Measurements from ENCODE around the gene PKP1. TPM values are rescaled to one million over a fixed set of nuclear protein-coding genes. Genes with fewer than 3 reads are reported as not detected.

The PKP1 gene
- polyA plus RNA-seq, 3 donors: not detected

- TF ChIP-seq CTCF (IDR thresholded peaks at IDR 0.05): no peak
- no peak overlapping the region for H3K4me3 ChIP-seq (replicated peaks in 1 of 3; ENCODE audit: low read depth in 2 of 3, low read length in 3 of 3)
- DNase-seq: no peak
- H4K20me1 ChIP-seq (ENCODE audit: insufficient read depth, low read length): no peaks in the 10 kb centered on the region
- no peaks in the 10 kb centered on the region for H3K9me3 ChIP-seq (replicated peaks in 1 of 2; ENCODE audit: control insufficient read depth in 1 of 2, insufficient read depth in 1 of 2, low read length in 2 of 2)
- intact Hi-C loops (cut with micrococcal nuclease): no loop called here
- peaks cover 0 to 5% of the 10 kb centered on the region in 2 donors for H3K27me3 ChIP-seq (ENCODE audit: control insufficient read depth in 2 of 2, insufficient read depth in 2 of 2, low read length in 2 of 2)
- H3K79me2 ChIP-seq (ENCODE audit: insufficient read depth, low read length): no peaks in the 10 kb centered on the region
- H3K36me3 ChIP-seq (replicated peaks in 1 of 2; ENCODE audit: control insufficient read depth in 1 of 2, insufficient read depth in 2 of 2, low read length in 2 of 2): no peaks in the 10 kb centered on the region
- Mint-ChIP-seq H3K27me3 (ENCODE audit: low read depth in 3 of 3) (peaks cover 9 to 25% (median 12%) of the 10 kb centered on the region in 3 donors), H3K4me3 (no peak overlapping the region), H3K9me3 (no peaks in the 10 kb centered on the region), H3K4me1 (no peaks in the 10 kb centered on the region), H3K36me3 (no peaks in the 10 kb centered on the region), H3K27ac (peak overlapping the region in 1 of 7 donors; percentile 6)
- no CpG with 5 or more reads among the region's 4 CpGs for WGBS (ENCODE audit: insufficient coverage)
- no peaks in the 10 kb centered on the region for H3K4me1 ChIP-seq (ENCODE audit: control insufficient read depth in 1 of 2, insufficient read depth in 2 of 2, low read length in 2 of 2)
- no peak overlapping the region for H3K9ac ChIP-seq (ENCODE audit: insufficient read depth, low read length, poor library complexity, severe bottlenecking)
- H2AFZ ChIP-seq (ENCODE audit: insufficient read depth, low read depth, low read length, poor library complexity, severe bottlenecking): no peak overlapping the region
- H3K4me2 ChIP-seq (replicated peaks; ENCODE audit: extremely low read depth, low read length, poor library complexity, severe bottlenecking): no peak overlapping the region
- no peak overlapping the region for H3K27ac ChIP-seq (ENCODE audit: low read depth in 1 of 2, low read length in 2 of 2)
Observed at GRCh38 chr1:201375169-201375568, 91.9 kb downstream of the PKP1 start.

GRCh38 chr1:201376107-201376463 lies 92.8 kb downstream of the PKP1 start:
- H3K27ac ChIP-seq (ENCODE audit: low read depth in 1 of 2, low read length in 2 of 2): no peak overlapping the region
- no peak overlapping the region for H3K4me3 Mint-ChIP-seq
- 37% methylated on average over 2 of the region's 4 CpGs for WGBS (ENCODE audit: insufficient coverage)
- no peak overlapping the region for H3K4me3 ChIP-seq (replicated peaks in 1 of 3; ENCODE audit: low read depth in 2 of 3, low read length in 3 of 3)
- H3K4me1 ChIP-seq (ENCODE audit: control insufficient read depth in 1 of 2, insufficient read depth in 2 of 2, low read length in 2 of 2): no peaks in the 10 kb centered on the region
- H3K9ac ChIP-seq (ENCODE audit: insufficient read depth, low read length, poor library complexity, severe bottlenecking): no peak overlapping the region
- H3K36me3 Mint-ChIP-seq: no peaks in the 10 kb centered on the region
- no peaks in the 10 kb centered on the region for H3K9me3 ChIP-seq (replicated peaks in 1 of 2; ENCODE audit: control insufficient read depth in 1 of 2, insufficient read depth in 1 of 2, low read length in 2 of 2)
- no peaks in the 10 kb centered on the region for H3K79me2 ChIP-seq (ENCODE audit: insufficient read depth, low read length)
- no peaks in the 10 kb centered on the region for H3K36me3 ChIP-seq (replicated peaks in 1 of 2; ENCODE audit: control insufficient read depth in 1 of 2, insufficient read depth in 2 of 2, low read length in 2 of 2)
- H4K20me1 ChIP-seq (ENCODE audit: insufficient read depth, low read length): no peaks in the 10 kb centered on the region
- H3K4me1 Mint-ChIP-seq: no peaks in the 10 kb centered on the region
- H2AFZ ChIP-seq (ENCODE audit: insufficient read depth, low read depth, low read length, poor library complexity, severe bottlenecking): no peak overlapping the region
- no peak for TF ChIP-seq CTCF (IDR thresholded peaks at IDR 0.05)
- H3K27ac Mint-ChIP-seq: no peak overlapping the region
- peaks cover 9 to 22% (median 13%) of the 10 kb centered on the region in 3 donors for H3K27me3 Mint-ChIP-seq (ENCODE audit: low read depth in 3 of 3)
- H3K27me3 ChIP-seq (ENCODE audit: control insufficient read depth in 2 of 2, insufficient read depth in 2 of 2, low read length in 2 of 2): peaks cover 0 to 5% of the 10 kb centered on the region in 2 donors
- no peak overlapping the region for H3K4me2 ChIP-seq (replicated peaks; ENCODE audit: extremely low read depth, low read length, poor library complexity, severe bottlenecking)
- DNase-seq: no peak
- no peaks in the 10 kb centered on the region for H3K9me3 Mint-ChIP-seq
- intact Hi-C loops (cut with micrococcal nuclease): no loop called here

Data from CD14-positive monocyte (primary cell).